Spleen (tissue), 7 donors: ENCODE results near the gene FSTL4.

ENCODE experiments used
- POLR2A ChIP-seq, 3 donors: fragments of 450-650 bp; IDR thresholded peaks; one replicate each; pipeline ENCODE4 v1.5.1; 2017; ENCODE audit warnings: antibody characterized with exemption in 3 of 3, mild to moderate bottlenecking in 1 of 3
- POLR2AphosphoS5 ChIP-seq, 3 donors: sonication (generic); formaldehyde crosslinking; IDR thresholded peaks; one replicate each; pipeline ENCODE4 v1.5.1; 2017; ENCODE audit warnings: antibody characterized with exemption in 3 of 3
- TF ChIP-seq, protein P1 (sequence below), 11 experiments: fragments of 200-600 bp in 7 of 11; fragments of 450-650 bp in 4 of 11; sonication (generic) in 4 of 11; IDR thresholded peaks in 8 of 11; conservative IDR thresholded peaks in 3 of 11; 1 replicate in 7 of 11; 2 replicates in 4 of 11; pipeline versions ENCODE4 v1.4.0 to v1.8.0; 2016 to 2021; ENCODE audit warnings: antibody characterized with exemption in 11 of 11, inconsistent platforms in 4 of 11, mild to moderate bottlenecking in 1 of 11
- donor health status: DM: no; HTN: no; CAD: no; lungs with moderate emphysema.
- donor health status: DM: no; HTN: no; CAD: no.
- donor health status: DM: no; HTN: no; CAD: no.

DNA sequence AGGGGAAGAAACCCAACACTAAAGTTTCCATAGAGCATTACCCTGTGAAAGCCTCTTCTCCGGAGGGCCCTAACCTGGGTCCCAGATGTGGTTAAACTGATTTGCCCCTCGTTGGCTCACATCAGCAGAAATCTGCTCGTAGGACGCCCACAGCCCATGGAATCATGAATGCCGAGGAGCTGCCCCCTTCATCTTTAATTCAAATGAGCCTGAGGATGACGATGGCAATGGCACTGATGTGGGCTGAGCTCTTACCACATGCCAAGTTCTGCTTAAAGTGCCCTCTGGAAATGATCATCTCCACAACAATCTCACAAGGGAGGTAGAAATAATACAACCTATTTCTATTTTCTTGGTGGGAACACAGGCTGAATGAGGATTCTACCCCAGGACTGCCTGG lies 183.3 kb downstream of the FSTL4 start:
- TF ChIP-seq, protein P1, sequence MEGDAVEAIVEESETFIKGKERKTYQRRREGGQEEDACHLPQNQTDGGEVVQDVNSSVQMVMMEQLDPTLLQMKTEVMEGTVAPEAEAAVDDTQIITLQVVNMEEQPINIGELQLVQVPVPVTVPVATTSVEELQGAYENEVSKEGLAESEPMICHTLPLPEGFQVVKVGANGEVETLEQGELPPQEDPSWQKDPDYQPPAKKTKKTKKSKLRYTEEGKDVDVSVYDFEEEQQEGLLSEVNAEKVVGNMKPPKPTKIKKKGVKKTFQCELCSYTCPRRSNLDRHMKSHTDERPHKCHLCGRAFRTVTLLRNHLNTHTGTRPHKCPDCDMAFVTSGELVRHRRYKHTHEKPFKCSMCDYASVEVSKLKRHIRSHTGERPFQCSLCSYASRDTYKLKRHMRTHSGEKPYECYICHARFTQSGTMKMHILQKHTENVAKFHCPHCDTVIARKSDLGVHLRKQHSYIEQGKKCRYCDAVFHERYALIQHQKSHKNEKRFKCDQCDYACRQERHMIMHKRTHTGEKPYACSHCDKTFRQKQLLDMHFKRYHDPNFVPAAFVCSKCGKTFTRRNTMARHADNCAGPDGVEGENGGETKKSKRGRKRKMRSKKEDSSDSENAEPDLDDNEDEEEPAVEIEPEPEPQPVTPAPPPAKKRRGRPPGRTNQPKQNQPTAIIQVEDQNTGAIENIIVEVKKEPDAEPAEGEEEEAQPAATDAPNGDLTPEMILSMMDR (IDR thresholded peaks at IDR 0.05 in 8 of 11, conservative IDR thresholded peaks at IDR 0.05 in 3 of 11) = no peak
- TF ChIP-seq POLR2A (IDR thresholded peaks at IDR 0.05) (no peak), POLR2AphosphoS5 (IDR thresholded peaks at IDR 0.05) (no peak)
